Right lobe of liver (tissue), 6 donors: Measurements from ENCODE around the gene AIPL1. TPM values are rescaled to one million over a fixed set of nuclear protein-coding genes. Genes with fewer than 3 reads are reported as not detected.

Source experiments
- ATAC-seq, 4 donors: fragments of 200-7000 bp; cut with Tn5 transposase; one replicate each; pipeline ENCODE4 v1.9.1; 2020; ENCODE audit warnings: mild to moderate bottlenecking in 4 of 4, moderate library complexity in 4 of 4
- DNase-seq, 3 donors: peaks; one replicate each; pipeline ENCODE4 v3.0.0-alpha.2; 2020
- H3K27ac ChIP-seq, 3 donors: fragments of 200-600 bp; one replicate each; pipeline ENCODE4 v1.8.0; 2022
- H3K27me3 ChIP-seq, 2 donors: fragments of 200-600 bp; one replicate each; pipeline ENCODE4 v1.8.0; 2022
- H3K36me3 ChIP-seq, 4 donors: fragments of 200-600 bp; sonication (generic) in 1 of 4; one replicate each; pipeline versions ENCODE4 v1.5.1 to v1.8.0; 2017 to 2022; ENCODE audit warnings: control low read depth in 1 of 4
- H3K4me1 ChIP-seq, 4 donors: fragments of 200-600 bp; sonication (generic) in 1 of 4; one replicate each; pipeline versions ENCODE4 v1.5.1 to v1.8.0; 2017 to 2022; ENCODE audit warnings: control low read depth in 1 of 4
- H3K4me3 ChIP-seq, 3 donors: fragments of 200-600 bp; one replicate each; pipeline ENCODE4 v1.8.0; 2022
- H3K9me3 ChIP-seq, 4 donors: fragments of 200-600 bp; sonication (generic) in 1 of 4; one replicate each; pipeline versions ENCODE4 v1.5.1 to v1.8.0; 2017 to 2022; ENCODE audit warnings: control low read depth in 1 of 4
- CTCF ChIP-seq, 4 donors: fragments of 200-600 bp in 3 of 4; fragments of 450-650 bp in 1 of 4; IDR thresholded peaks; one replicate each; pipeline versions ENCODE4 v1.5.1 to v1.8.0; 2016 to 2022; ENCODE audit warnings: antibody characterized with exemption in 4 of 4, mild to moderate bottlenecking in 2 of 4
- POLR2A ChIP-seq: fragments of 450-650 bp; IDR thresholded peaks from one replicate; pipeline ENCODE4 v1.6.1; 2017; ENCODE audit warnings: antibody characterized with exemption, mild to moderate bottlenecking
- WGBS: methylation state at CpG from one replicate; pipeline ENCODE4 v1.1.6; 2018; ENCODE audit warnings: low coverage, low lambda C conversion rate; ENCODE audit not compliant: insufficient coverage; ENCODE audit errors: missing lambda C conversion rate; 5-methylcytosine and 5-hydroxymethylcytosine counted together
- intact Hi-C, 2 donors: fragments of 100-400 bp; cut with DNase I; formaldehyde crosslinking; loops; one replicate each; pipeline versions ENCODE4 v1.11.2 to v1.14.1; 2022
- total RNA-seq, 6 experiments: library from RNA; depleted of rRNA in 2 of 6; stranded (reverse); fragments of >200 nt in 2 of 6; fragmentation: NEBNext Ultra II Directional in 3 of 6; extraction: Animal tissue kit (Norgen Biotek cat#: 25700) in 3 of 6; gene quantifications; one replicate each; pipeline versions ENCODE4 v1.1.0 to v1.2.4, GENCODE V29; 2016 to 2023
- donor health status: DM: no; HTN: yes; CAD: no.
- donor health status: DM: no; HTN: no; CAD: no.
- donor health status: DM: no; HTN: no; CAD: no.
- donor health status: DM: no; HTN: yes; CAD: no.
- donor health status: DM: no; HTN: yes; CAD: no.

AIPL1 gene
- total RNA-seq, 6 experiments from 2014 or later = not detected

- no peak for DNase-seq
- H3K9me3 ChIP-seq = no peaks in the 10 kb centered on the region
- WGBS = 73% methylated on average over 2 of the region's 14 CpGs
- H3K4me1 ChIP-seq = no peaks in the 10 kb centered on the region
- ATAC-seq = no peak
- H3K27ac ChIP-seq = no peak overlapping the region
- H3K27me3 ChIP-seq = no peaks in the 10 kb centered on the region
- no peak for TF ChIP-seq POLR2A
- TF ChIP-seq CTCF (IDR thresholded peaks at IDR 0.05) = no peak
- intact Hi-C loops = no loop called here
- H3K36me3 ChIP-seq = no peaks in the 10 kb centered on the region
- no peak overlapping the region for H3K4me3 ChIP-seq
Observed at GRCh38 chr17:6453279-6454024, 18.5 kb upstream of the AIPL1 start.

GRCh38 chr17:6452471-6453266 is 17.7 kb upstream of the AIPL1 start:
- H3K9me3 ChIP-seq = no peaks in the 10 kb centered on the region
- H3K27ac ChIP-seq = no peak overlapping the region
- intact Hi-C loops = no loop called here
- no peaks in the 10 kb centered on the region for H3K27me3 ChIP-seq
- ATAC-seq = no peak
- H3K36me3 ChIP-seq = no peaks in the 10 kb centered on the region
- no peak overlapping the region for H3K4me3 ChIP-seq
- TF ChIP-seq POLR2A (no peak), CTCF (IDR thresholded peaks at IDR 0.05) (no peak)
- H3K4me1 ChIP-seq = no peaks in the 10 kb centered on the region
- 72% methylated on average over 7 of the region's 10 CpGs for WGBS
- DNase-seq = no peak

GRCh38 chr17:6450926-6451832 is 16.3 kb upstream of the AIPL1 start:
- no peak for DNase-seq
- no peaks in the 10 kb centered on the region for H3K27me3 ChIP-seq
- no peak overlapping the region for H3K4me3 ChIP-seq
- no peaks in the 10 kb centered on the region for H3K9me3 ChIP-seq
- intact Hi-C loops = no loop called here
- H3K27ac ChIP-seq = no peak overlapping the region
- no peak for ATAC-seq
- no peaks in the 10 kb centered on the region for H3K4me1 ChIP-seq
- TF ChIP-seq POLR2A (no peak), CTCF (IDR thresholded peaks at IDR 0.05) (no peak)
- WGBS = 25% methylated on average over 8 of the region's 12 CpGs
- H3K36me3 ChIP-seq = no peaks in the 10 kb centered on the region

GRCh38 chr17:6449307-6449706 is 14.4 kb upstream of the AIPL1 start:
- 80% methylated on average over 3 of the region's 6 CpGs for WGBS
- Histone ChIP-seq H3K27ac (no peak overlapping the region), H3K27me3 (no peaks in the 10 kb centered on the region), H3K4me1 (no peaks in the 10 kb centered on the region), H3K4me3 (no peak overlapping the region), H3K9me3 (no peaks in the 10 kb centered on the region), H3K36me3 (no peaks in the 10 kb centered on the region)
- intact Hi-C loops = no loop called here
- ATAC-seq (no peak), DNase-seq (no peak)
- TF ChIP-seq POLR2A (no peak), CTCF (IDR thresholded peaks at IDR 0.05) (no peak)
